LNCAP (cell line): ENCODE results near the gene RGN.

ENCODE experiments used
- CTCF ChIP-seq: fragments of 450-650 bp; IDR thresholded peaks from 2 replicates; pipeline ENCODE4 v1.5.1; 2017; ENCODE audit warnings: mild to moderate bottlenecking

Gene RGN

GRCh38 chrX:47078129-47079043 lies at the start of gene RGN:
Gene RGN, plus strand, starts transcription at chrX:47078443. Its CDS starts 2,702 bp downstream, at chrX:47081145.
- TF ChIP-seq CTCF, result no peak

GRCh38 chrX:47030339-47030738 lies 47.9 kb upstream of the RGN start:
- peak; percentile 46; the same call in 1 of the 2 replicates for TF ChIP-seq CTCF

DNA sequence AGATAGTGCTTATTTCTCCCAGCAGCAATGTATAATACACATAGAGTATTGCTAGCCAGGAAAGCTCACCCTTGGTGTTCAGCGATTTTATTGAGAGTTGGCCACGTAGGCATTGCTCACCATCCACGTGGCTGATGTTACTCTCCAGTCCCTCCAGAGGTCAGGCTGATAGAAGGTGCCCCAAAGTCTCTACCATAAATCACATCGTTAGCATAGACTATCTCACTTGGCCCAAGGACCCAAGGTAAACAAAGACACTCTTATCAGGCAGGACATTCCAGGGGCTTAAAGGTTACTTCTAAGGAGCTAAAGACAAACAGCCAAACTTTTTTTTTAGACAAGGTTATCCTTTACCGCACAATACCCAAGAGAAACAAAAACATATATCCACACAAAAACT lies 30.3 kb upstream of the RGN start:
- TF ChIP-seq CTCF, result no peak

DNA sequence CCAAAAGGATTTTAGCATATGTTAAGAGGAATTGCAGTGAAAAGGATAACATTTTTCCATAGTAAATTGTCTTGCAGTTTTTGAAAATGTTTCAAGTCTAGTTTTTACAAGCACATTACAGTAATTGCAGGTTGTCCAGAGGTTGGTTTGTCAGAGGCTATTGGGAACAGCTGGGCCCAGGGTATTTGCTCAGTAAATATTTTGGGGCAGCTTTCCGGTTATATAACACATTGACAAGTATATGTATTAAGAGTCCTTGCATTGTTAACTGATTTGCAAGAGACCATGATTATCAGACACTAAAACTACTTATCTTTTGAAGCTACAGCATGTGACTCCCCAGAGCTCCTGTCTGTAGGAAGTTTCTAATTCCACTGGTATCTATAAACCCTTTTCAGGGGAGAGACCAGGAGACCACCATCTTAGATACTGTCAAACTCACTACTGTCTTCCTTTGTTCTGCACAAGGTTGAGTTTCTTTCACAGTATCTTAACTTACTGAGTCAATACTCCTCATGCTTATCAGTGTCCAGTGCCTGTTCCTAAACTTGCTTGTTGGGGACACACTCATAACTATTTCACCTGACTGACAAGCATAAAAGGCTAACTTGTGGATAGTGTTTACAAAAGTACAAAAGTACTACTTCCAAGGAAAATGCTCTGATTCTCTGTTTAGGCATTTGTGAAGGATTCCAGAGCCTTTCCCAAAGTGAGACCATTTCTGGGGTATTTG lies 18.9 kb upstream of the RGN start:
- TF ChIP-seq CTCF, result no peak

GRCh38 chrX:47060708-47061107 lies 17.5 kb upstream of the RGN start:
- no peak for TF ChIP-seq CTCF

DNA sequence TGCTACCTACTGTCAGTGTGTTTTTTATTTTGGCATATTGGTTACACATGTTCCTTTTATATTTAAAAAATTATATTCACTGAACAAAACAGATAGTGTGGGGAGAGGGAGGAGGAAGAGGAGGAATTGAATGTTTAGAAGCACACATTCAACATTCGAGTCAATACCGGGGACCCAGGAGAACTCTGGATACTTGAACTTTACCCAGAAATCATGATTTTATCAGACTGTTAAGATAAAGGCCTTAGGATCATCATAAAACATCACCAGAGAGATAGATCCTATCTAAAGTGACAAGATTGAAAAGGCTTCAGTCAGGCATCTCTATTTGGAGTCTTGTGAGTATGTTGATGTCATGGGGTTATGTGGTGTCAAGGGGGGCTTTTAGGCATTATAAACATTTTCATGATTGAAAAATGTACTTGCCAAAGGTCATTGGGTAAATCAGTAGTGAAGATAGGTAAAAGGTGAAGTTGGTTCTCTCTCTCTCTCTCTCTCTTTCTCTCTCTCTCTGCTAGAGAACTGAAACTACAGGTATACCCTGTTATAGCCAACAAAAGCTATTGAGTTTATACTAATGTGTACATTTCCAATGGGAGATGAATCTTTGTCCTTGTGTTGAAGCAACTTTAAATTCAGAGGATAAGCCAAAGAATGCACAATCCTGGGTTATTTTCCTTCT lies 16.9 kb upstream of the RGN start:
- no peak for TF ChIP-seq CTCF

DNA sequence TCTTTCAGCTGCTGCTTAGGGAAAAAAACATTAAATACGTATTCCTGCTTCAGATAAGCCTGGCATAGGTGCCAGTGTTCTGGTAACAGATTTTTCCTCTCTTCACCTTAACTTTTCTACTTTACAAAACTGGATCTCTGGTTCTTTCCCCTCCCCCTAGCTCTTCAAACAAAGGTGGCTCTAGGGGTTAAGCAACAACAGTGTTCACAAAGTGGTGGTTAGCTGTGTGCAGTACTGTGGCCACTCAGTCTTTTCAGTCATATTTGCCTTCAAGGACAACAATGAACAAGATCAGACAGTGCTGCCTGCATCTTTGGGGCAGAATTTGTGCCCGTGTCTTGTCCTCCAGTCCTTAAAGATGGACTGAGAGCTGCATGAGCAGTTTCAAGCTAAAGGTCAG lies 15.1 kb upstream of the RGN start:
- no peak for TF ChIP-seq CTCF
